Epidermal melanocyte (primary cell): Measurements from ENCODE around the gene CCDC191.

ENCODE experiments used
- DNase-seq: peaks from one replicate; pipeline ENCODE4 v3.0.0; 2011; ENCODE audit warnings: low spot score; ENCODE audit not compliant: insufficient read length

Gene CCDC191

DNA sequence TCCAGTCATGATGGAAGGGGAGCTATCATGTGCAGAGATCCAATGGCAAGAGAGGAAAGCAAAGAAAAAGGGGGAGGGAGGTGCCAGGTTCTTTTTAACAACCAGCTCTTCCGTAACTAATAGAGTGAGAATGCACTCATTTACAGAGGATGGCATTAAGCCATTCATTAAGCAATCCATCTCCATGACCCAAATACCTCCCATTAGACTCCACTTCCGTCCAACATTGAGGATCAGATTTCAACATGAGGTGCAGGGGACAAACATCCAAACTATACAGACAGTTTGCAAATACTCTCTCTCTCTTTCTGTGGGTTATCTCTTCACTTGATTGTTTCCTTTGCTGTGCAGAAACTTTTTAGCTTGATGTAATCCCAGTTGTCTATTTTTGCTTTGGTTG, 87.3 kb downstream of the CCDC191 start:
- no peak for DNase-seq

DNA sequence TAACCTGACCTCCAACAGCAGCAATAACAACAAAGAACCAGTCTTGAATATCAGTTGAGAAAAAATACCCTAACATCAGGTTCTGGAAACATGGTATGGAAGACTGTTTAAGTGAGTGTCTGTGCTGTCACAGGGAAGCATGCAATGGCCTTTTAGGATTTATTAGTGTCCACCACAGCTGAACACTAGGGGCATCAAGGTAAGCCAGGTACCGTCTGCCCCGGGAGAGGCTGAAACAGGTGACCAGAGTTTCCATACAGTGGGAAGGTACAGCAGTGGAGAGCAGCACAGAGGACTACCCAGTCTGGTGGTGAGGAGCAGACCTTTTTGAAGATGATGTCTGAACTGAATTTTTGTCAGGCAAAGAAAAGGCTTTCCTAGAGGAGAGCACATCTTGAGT, 90.2 kb downstream of the CCDC191 start:
- no peak for DNase-seq

DNA sequence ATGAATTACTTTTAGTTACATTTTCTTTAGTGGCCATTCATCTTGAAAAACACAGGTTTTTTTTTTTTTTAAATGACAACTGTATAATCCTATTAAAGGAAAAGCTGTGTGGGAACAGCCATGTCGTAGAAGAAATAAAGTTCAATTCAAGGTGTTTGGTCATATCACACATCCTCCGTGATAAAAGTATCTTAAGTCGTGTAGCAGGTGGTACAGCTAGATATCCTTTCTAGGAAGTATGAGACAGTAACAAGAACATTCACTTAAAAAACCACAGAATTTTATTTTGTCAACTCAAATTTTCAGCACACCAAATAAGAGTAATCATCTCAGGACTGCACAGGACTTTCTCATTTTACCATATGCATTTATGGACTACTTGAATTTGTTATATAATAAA, 92.4 kb downstream of the CCDC191 start:
- no peak for DNase-seq

DNA sequence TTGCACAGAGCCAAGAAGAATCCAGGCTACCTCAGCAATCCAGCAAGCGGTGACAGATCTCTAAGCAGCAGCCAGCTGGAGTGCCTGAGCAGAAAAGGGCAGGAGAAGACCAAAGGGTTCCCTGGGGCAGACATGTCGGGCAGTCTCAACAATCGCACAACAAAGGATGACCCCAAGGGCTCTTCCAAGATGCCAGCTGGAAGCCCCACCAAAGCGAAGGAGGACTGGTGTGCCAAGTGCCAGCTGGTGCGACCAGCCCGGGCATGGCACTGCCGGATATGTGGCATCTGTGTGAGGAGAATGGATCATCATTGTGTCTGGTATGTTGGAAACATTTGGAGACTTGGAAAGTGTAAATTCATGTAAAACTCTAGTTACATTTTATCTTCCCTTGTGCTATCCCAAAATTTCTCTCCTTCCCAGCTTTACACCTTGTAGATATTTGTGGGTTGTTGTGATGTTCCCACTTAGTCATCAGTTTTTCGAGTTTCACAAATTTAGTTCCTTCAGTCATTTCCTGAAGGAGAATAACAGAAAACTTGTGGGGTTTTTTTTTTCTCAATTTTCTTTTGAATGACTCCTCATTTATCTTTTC, 102.1 kb downstream of the CCDC191 start:
- DNase-seq, result no peak

DNA sequence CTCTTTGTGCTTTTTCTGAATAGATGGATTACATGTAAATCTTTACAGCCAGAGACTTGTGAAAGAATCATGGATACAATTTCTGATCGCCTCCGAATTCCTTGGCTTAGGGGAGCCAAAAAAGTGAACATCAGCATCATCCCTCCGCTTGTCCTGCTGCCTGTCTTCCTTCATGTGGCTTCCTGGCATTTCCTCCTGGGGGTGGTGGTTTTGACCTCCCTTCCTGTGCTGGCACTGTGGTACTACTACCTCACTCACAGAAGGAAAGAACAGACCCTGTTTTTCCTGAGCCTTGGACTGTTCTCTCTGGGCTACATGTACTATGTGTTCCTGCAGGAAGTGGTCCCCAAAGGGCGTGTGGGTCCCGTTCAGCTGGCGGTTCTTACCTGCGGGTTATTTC, 102.6 kb downstream of the CCDC191 start:
- no peak for DNase-seq

DNA sequence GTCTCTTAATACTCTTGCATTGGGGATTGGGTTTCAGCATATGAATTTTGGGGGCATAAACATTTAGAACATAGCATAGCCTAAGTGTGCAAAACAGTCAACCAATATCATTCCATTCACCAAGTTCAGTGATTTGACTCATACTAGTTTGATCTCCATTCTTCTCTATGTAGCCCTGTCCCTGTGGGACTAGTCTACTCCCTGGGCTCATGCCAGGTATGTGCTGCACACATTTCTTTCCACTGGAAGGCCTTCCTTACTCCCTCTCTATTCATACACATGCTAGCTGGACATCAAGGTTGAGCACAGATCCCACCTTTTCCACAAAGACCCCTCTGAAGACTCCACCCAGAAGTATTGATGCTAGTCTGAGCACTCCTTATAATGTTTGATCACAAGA, 103.4 kb downstream of the CCDC191 start:
- no peak for DNase-seq

DNA sequence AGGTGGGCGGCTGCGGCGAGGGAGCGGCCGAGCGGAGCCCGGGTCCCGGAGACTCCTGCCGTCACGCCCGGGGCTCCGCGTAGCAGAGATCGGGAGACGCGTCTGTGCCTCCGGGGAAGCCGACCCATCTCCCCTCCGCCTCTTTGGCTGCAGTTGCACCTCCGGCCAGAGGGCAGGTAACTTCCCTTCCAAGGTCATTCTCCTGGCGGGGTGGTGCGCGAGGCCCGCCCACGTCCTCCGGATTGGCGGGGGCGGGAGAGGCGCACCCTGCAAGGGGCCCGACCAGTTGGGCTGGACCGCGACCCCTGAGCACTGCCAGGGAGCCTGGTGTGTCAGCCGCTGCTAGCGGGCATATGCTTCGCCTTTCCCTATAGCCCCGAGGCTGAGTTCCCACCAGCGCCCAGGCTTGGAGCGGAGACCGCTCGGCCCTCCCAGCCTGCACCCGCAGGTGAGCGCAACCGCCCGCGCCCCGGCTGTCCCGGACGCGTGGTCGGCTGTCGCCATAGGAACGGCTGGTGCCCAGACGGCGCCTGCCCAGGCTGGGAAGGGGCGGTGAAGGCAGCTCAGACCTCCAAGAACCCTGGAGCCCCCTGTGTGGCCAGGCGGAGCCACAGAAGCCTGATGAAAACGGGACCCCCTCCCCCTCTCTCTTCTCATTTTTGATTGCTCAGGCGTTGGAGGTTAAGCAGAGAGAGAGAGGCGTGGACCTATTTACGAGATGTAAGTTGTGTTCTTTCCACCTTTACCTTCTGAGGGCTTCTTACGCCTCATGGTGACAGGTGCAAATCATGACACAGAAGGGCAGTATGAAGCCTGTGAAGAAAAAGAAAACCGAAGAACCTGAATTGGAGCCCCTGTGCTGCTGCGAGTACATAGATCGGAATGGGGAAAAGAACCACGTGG, 108.1 kb downstream of the CCDC191 start:
- no peak for DNase-seq

DNA sequence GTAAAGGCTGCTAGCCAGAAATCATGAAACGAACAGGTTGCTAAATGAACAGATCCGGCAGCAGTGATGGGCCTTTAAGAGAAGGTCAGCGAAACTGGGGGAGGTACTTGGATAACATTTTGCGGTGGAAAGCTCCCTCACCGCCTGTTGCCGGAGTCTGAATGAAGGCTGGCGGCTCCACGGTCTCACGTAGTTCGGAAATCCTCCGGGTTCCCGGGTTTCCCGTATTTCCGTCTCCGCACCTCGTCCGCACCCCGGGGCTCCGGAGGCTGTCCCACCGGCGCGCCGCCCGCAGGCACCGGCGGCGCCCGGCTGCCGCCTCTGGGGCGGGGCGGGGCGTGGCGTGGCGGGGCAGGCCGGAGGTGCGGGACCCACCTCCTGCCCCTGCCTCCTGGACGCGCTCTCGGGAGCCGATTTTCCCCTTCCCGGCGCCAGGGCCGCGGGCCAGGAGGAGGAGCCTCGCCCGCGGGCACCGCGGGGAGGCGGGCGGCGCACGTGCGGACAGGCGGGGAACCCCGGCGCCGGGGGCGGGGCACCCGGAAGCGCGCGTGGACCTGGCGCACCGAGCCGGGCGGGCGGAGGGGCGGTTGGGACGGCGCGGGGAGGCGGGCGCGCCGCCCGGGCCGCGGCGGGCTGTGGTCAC, 108.8 kb downstream of the CCDC191 start, which contains the start of gene ZDHHC23:
Gene ZDHHC23 (plus strand): TSS at position 642 of the 643 bp plus-strand sequence. CDS start 790 bp downstream, outside the sequence.
- peak; percentile 40 for DNase-seq

DNA sequence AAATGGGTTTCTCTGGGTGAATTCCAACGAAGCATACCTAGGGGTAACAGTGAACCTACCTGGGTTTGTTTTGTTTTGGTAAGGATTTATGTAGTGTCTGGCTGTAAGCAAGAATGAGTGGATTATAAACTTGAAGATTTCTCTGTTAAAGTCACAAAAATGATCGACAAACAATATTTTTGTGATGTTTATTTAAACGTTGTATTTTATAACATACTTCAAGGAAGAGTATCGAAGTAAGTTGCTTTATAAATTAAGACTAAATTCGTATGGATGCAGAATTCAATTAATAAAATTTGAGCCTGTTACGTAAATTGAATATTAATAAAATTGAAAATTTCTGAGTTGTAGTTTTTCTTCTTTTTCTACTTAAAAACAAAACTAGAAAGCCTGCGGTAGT, 109.5 kb downstream of the CCDC191 start:
- no peak for DNase-seq

DNA sequence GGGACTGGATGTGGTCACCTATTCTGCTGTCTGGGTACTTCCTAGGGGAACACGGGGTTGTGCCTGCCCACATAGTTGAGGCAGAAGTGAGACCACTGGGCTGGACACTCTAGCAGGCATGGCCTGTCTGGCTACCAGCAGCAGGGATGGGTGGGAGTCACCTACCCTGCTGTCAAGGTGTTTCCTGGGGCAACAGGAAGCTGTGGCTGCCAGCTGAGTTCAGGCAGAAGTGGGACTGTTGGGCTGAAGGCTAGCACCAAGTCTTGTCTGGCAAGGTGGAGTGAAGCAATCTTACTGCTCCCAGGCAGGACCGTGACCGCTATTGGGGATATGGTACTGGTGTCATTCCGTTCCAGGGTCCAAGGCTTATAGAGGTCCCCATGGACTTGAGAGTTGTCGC, 128.8 kb downstream of the CCDC191 start:
- no peak for DNase-seq

DNA sequence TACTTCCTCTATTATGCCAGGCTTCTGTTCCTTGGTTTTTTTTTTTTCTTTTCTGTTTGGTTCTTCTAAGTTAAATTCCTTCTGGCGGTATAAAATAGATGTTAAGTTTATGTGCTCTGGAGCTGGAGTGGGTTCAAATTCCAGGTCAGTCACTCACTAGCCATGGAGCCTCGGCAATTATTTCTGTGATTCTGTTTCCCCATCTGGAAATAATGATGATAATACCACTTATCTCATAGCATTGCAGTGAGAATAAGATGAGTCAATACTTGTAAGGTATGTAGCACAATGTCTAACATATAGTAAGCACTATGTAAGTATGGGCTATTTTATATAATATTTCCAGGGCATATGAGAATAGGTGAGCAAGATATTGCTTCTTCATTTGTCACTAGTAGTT, 141.7 kb downstream of the CCDC191 start:
- no peak for DNase-seq
